Breast epithelium (tissue), 3 donors: Measurements from ENCODE around the gene PARVB.

Experiments used
- POLR2A ChIP-seq: fragments of 450-650 bp; IDR thresholded peaks from one replicate; pipeline ENCODE4 v1.6.1; 2016; ENCODE audit warnings: antibody characterized with exemption, mild to moderate bottlenecking, moderate library complexity
- POLR2AphosphoS5 ChIP-seq, 3 donors: sonication (generic); formaldehyde crosslinking; IDR thresholded peaks; one replicate each; pipeline ENCODE4 v1.6.1; 2017; ENCODE audit warnings: antibody characterized with exemption in 3 of 3
- TF ChIP-seq, protein P1 (sequence below), 3 donors: fragments of 450-650 bp; IDR thresholded peaks; one replicate each; pipeline ENCODE4 v1.5.1; 2016 to 2017; ENCODE audit warnings: antibody characterized with exemption in 3 of 3, mild to moderate bottlenecking in 3 of 3, moderate library complexity in 3 of 3

- TF ChIP-seq, protein P1, sequence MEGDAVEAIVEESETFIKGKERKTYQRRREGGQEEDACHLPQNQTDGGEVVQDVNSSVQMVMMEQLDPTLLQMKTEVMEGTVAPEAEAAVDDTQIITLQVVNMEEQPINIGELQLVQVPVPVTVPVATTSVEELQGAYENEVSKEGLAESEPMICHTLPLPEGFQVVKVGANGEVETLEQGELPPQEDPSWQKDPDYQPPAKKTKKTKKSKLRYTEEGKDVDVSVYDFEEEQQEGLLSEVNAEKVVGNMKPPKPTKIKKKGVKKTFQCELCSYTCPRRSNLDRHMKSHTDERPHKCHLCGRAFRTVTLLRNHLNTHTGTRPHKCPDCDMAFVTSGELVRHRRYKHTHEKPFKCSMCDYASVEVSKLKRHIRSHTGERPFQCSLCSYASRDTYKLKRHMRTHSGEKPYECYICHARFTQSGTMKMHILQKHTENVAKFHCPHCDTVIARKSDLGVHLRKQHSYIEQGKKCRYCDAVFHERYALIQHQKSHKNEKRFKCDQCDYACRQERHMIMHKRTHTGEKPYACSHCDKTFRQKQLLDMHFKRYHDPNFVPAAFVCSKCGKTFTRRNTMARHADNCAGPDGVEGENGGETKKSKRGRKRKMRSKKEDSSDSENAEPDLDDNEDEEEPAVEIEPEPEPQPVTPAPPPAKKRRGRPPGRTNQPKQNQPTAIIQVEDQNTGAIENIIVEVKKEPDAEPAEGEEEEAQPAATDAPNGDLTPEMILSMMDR (IDR thresholded peaks at IDR 0.05) = no peak
- TF ChIP-seq POLR2AphosphoS5 (IDR thresholded peaks at IDR 0.05) (no peak), POLR2A (no peak)
Observed at GRCh38 chr22:44173154-44173553, 149.1 kb downstream of the PARVB start.
